Activated CD4-positive, alpha-beta T cell treated with anti-CD3 and anti-CD28 coated beads, Interleukin-2, amount 50 U/mL, for 4 hours (primary cell): ENCODE measurements around the gene TMEM255B.
A peak's percentile ranks its signal among the peaks of the same experiment; 100 is the strongest.

Experiments used
- DNase-seq, 2 experiments: peaks; one replicate each; pipeline ENCODE4 v3.0.0-alpha.2; 2020

Gene TMEM255B

GRCh38 chr13:113839536-113840204 is 80.6 kb downstream of the TMEM255B start:
- no peak for DNase-seq

DNA sequence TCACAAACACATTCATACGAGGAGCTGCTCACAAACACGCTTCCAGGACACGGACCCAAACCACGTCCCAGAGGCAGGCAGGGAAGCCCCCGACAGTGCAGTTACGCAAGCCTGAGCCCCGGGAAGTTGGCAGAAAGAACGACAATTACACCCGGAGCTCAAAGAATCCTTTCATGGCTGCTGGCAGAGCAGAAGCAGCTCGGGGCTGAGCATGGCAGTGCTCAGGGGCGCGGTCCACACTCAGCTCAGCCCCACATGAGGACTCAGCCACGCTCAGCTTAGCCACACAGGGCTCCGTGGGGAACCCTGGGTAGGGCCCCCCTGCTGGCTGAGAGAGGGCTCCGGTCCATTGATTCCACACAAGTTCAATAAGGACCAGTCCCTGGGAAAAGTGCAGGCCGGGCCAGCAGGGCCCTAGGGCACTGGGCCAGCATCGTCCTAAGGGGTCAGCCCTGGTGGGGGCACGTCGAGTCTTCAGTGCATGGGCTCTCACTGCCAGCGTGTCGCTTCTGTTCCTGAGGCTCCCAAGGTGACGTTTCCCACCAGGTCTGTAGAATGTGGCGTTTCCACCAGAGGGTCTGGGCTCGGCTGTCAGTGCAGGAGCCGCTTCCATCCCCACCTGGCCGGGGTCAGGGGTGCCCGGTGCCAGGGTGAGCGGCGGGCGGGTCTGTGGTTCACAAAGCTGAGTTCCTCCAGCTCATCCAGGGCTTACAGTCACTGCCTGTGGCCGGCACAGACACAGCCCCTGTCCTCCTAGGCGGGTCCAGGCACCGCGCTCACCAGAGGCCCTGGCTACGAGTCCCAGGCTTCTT is 81.7 kb downstream of the TMEM255B start:
- DNase-seq = no peak

DNA sequence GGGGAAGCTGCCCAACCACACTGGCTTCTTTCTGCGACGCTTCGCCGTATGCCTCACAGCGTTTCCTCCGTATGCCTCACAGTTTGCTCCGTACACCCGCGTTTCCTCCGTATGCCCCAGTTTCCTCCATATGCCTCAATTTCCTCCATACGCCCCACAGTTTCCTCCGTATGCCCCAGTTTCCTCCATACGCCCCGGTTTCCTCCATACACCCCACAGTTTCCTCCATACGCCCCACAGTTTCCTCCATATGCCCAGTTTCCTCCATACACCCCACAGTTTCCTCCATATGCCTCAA is 82.3 kb downstream of the TMEM255B start:
- DNase-seq = no peak

DNA sequence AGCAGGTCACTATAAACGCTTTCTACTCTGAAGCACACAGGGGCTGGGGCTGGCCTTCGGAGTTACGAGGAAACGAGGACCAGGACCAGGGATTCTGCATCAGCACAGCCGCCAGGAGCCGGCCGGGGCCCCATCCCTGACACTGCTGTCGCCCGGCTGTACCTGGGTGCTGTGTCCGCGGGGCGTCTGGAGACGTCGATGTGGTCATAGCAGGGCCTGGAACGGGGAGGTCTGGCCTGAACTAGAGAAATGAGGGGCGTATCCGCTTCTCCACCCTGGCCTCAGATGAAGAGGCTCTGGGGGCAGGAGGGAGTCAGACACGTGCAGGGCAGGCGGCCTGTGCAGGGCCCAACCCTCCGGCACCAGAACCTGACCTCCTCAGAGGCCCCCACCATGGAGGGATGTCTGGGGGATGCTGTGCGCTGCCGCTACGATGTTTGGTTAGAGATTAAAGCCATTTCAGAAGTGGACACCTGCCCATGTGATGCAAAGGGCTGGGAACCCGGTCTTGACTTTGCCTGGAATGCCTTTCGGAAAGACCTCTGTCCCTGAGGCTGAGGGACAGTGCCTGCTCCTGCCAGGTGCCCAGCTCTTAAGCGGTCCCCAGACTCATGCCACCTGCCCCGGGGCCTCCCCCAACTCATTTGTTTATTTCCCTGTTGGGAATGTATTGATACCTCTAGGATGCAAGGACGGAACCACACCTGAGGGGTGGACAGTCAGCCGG is 83.5 kb downstream of the TMEM255B start:
- DNase-seq = no peak

DNA sequence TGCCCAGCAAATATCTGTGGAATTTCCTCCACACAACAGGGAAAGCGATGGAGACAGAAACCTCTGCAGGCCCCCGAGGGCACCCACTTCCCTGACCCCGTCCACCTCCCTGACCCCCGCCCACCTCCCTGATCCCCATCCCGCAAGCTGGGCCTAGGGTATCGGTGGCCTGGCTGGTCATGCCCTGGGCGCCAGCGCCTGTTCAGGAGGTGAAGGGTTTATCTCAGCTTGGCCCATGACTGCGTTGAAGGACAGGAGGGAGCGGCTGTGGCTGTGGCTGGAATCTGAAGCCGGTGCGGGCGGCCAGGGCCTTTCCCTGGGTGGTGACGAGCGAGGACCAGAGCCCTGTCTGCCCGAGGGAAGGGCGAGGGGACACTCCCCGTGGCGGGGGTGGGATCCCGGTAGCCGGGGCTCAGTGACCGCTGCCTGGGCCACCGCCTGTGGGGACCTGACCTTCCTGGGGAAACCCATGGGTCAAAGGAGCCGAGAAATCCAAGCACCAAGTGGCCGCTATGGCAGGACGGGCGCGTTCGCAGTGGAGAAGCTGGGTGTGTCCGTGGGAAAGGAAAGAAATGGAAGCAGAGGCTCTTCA is 84.1 kb downstream of the TMEM255B start:
- no peak for DNase-seq

- no peak for DNase-seq
Measured at GRCh38 chr13:113843864-113844556, 85.0 kb downstream of the TMEM255B start.

- no peak for DNase-seq
Measured at GRCh38 chr13:113845055-113845454, 86.0 kb downstream of the TMEM255B start.

GRCh38 chr13:113845723-113846635 is 87.0 kb downstream of the TMEM255B start:
- no peak for DNase-seq

GRCh38 chr13:113846636-113847318 is 87.8 kb downstream of the TMEM255B start:
- DNase-seq = peak in 1 of 2 experiments; percentile 11

GRCh38 chr13:113848020-113848419 is 89.0 kb downstream of the TMEM255B start:
- DNase-seq = no peak

GRCh38 chr13:113848431-113849260 is 89.6 kb downstream of the TMEM255B start:
- no peak for DNase-seq

DNA sequence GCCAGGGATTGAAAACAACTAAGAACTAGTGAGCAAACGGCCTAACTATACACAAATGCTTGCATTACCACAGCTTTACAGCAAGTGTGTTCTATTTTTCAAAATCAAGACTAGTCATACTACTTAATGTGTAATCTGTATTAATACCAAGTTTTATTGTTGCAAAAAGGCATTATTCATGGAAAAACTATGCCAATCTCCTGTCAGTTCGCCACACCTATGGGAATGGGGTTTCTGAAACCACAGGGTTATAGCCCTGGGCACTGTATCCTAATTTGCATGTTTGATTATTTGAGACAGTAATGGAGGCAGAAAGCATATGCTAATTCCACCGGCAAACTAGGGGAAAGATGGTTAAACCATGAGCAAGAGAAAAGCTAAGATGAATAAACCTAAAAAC is 90.5 kb downstream of the TMEM255B start:
- DNase-seq = no peak

- DNase-seq = no peak
Measured at GRCh38 chr13:113849981-113850721, 91.1 kb downstream of the TMEM255B start.

- no peak for DNase-seq
Measured at GRCh38 chr13:113850722-113851479, 91.9 kb downstream of the TMEM255B start.

- DNase-seq = no peak
Measured at GRCh38 chr13:113851480-113851803, 92.4 kb downstream of the TMEM255B start.

- no peak for DNase-seq
Measured at GRCh38 chr13:113851826-113852535, 93.0 kb downstream of the TMEM255B start.

- no peak for DNase-seq
Measured at GRCh38 chr13:113852536-113853517, 93.8 kb downstream of the TMEM255B start.
